HG02588 (cell line): ENCODE results near the gene HSPA1A.
A peak's percentile ranks its signal among the peaks of the same experiment; 100 is the strongest.
"Not testable (repeated sequence)": the region's sequence is repeated elsewhere in the genome, so short reads cannot be mapped to it uniquely, and the experiment has no call there.

ENCODE experiments used
- ATAC-seq: cut with Tn5 transposase; IDR thresholded peaks from one replicate; pipeline ENCODE4 v1.9.1; 2021; ENCODE audit warnings: mild to moderate bottlenecking, moderate library complexity; ENCODE audit not compliant: unreplicated experiment

The HSPA1A gene

DNA sequence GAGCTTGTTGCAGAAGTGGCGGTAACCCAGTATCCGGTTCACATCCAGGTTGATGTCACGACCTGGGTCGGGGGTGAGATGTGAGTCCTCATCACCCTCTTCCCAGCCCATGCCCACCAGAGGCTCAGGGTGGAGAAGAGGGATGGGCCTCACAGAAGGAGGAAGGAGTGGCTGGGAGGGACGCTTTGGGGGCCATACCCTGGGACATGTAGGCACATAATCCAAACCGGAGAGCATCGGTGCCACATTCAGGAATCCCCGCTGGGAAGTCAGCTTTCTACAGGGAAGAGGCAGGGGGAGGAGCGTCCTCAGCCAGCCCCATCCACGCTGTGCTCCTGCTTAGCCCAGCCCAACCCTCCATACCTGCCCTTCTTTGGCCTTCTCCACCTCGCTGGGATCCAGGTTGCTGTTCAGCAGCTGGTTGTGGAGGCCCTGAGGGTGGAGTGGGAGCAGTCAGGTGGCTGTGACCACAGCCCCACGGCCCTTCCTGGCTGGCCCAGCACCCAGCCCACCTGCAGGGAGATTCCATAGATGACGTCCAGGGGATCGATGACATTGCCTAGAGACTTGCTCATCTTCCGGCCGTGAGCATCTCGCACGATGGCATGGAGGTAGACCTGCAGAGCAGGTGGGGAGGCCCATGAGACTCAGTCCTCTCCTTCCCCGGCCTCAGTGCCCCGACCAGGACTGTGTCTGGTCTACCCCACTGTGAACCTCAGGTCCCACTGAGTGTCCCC, 34.7 kb upstream of the HSPA1A start:
- ATAC-seq: no peak

- no peak for ATAC-seq
Observed at GRCh38 chr6:31781244-31782125, 33.9 kb upstream of the HSPA1A start.

- no peak for ATAC-seq
Observed at GRCh38 chr6:31782126-31782855, 33.1 kb upstream of the HSPA1A start.

DNA sequence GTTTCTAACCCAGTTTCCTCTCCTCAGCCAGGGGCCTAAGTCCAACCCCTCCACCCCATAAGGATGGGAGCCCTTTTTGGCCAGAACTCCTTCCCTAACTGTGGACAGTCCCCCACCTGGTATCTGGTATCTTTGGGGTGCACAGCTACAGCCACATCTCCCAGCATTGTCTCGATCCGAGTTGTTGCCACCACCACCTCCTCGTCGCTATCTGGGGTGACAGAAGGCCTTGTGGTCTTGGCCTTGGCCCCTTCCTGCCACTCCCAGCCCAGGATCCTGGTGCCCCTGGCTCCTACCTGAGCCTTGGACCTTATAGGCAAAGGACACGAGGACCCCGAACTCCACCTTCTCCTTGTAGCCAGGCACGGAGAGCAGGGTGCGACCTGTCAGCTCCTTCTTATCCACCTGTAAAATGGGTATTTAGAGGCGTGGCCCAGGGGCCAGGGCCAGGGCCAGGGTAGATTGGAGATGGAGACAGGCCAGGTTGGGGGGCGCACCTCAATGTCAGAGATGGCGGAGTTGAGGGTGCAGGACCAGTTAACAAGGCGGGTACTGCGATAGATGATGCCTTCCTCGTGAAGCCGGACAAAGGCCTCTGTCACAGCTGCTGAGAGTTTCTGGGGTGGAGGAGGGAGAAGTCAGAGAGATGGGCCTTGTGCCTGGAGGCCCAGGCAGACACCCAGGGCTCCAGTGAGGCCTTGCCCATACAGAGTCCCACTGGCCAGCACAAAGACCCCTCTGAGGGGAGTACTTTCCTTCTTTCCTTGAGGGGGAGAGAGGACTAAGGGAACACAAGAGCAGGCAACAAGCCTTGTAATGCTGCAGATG, 31.0 kb upstream of the HSPA1A start:
- ATAC-seq: no peak

DNA sequence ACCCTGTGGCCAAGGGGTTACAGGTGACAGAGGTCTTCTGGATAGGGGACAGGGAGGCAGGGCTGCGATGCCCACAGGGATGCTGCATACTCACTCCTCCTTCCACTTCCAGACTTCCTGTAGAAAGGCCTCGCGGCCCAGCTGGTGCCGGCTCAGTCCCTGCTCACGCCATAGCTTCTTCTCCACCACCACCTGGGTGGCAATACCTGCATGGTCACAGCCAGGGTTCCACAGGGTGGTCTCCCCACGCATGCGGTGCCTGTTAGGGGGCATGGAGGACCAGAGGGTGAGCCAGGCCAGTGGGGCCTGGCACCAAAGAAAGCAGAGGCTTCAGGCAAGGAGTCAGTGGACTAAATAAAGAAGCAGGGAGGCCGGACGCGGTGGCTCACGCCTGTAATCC, 29.9 kb upstream of the HSPA1A start:
- no peak for ATAC-seq

GRCh38 chr6:31791324-31792089, 23.8 kb upstream of the HSPA1A start:
- ATAC-seq: no peak

DNA sequence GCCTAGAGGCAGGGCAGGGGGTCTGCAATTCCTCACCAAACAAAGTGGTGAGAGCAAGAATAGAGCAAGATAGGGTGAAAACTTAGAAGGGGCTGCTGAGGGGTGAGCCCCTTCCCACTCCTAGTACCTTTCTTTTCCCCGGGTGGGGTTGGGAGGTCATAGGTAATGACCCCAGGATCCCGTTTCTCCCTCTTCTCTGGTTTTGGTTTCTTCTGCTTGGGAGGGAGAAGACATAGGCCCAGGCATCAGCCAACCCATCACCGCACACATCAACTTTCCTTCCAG, 23.3 kb upstream of the HSPA1A start:
- ATAC-seq: no peak

- no peak for ATAC-seq
Observed at GRCh38 chr6:31792761-31793171, 22.6 kb upstream of the HSPA1A start.

DNA sequence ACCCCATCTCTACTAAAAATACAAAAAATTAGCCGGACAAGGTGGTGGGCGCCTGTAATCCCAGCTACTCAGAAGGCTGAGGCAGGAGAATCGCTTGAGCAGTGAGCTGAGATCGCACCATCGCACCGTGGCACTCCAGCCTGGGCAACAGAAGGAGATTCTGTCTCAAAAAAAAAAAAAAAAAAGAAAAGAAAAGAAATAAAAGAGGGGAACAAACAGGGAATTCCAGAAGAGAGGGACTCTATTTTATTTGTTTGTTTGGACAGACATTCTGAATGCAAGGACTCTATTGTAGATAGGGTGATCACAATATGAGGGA, 21.5 kb upstream of the HSPA1A start:
- ATAC-seq: not testable (repeated sequence)

DNA sequence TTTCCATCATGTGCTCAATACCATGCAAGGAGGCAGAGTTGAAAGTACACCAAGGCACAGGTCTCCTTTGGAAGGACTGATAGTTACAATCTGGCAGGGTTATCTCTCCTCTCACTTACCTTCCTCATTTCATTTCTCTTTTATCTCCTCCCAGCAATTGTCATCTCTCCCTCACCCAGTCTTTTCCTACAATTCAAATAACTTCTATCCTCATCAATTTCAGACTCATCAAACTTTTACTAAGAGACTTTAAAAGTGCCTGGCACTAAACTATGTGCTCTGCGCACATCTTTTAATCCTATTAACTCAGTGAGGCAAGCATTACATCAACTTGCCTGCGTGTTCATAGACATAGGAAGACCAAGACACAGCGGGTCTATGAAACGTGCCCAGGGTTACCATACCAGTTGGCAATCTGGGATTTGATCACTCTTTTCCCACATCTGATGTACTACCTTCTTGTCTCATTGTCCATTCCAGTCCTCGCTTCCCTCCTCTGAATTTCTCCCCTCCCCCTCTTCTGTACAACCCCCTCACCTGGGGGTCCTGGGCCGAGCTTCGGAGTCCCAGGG, 21.0 kb upstream of the HSPA1A start:
- no peak for ATAC-seq

DNA sequence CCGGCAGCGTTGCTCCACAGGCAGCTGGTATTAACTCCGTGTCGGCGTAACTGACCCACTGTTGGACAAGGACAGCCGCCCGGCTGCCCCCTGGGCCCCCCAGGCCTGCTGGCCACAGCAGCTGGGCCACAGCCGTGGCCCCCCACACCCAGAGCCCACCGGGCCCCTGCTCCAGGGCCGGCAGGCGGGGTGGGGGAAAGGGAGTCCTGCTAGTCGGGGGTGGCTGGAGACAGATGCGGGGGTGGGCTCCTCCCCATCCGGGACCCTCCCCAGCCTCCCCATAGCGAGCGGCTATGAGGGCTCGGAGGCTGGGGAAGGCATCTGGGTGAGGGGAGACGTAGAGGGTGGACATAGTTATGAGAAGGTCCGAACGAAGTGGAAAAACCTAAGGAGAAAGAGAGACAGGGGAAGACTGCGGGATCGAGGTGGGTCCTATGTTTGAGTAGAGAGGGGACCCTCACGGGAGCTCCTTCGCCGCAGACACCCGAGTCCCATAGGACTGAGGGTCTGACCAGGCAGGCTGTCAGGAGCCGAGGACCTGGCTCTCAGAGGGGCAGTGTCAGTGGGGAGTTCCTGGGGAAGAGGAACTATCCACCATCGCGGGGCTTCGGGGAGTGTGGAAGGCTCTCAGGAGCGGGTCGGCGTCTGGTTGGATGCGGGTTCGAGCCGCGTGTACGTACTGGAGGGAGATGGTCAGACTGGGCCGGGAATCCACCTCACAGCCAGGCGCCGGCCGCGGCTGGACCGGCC, 20.3 kb upstream of the HSPA1A start:
- peak; percentile 4 for ATAC-seq

DNA sequence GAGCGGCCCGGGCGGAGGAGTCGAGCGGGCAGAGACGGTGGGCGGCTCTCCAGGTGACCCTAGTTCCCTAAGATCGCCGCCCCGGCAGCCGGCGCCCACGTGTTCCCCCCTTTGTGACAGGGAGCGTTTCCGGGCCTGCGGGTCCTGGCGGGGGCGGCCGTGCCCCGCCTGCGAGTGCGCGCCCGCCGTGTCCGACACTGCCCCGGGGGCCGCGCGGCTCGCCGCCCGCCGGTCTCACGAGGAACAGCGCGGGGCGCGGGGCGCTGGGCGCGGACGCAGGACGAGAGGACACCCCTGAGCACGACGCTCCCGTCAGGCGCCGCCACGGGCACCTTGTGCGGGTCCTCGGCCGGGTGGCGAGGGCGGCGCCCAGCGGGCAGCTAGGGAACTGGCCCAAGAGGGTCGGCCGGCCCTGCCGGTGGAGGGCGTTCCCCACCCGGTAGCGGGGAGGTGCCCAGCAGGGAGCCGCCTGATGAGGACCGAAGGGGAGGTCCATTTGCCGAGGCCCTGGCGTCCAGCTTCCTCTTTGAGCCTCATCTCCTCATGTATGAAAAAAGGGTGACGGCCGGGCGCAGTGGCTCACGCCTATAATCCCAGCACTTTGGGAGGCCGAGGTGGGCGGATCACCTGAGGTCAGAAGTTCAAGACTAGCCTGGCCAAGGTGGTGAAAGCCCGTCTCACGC, 19.6 kb upstream of the HSPA1A start, which contains the start of gene VARS1:
TSS of gene VARS1 (minus strand) at position 137 of the 683 bp plus-strand sequence. CDS start 535 bp downstream, outside the sequence.
- ATAC-seq: peak; percentile 78

GRCh38 chr6:31796993-31797385, 18.4 kb upstream of the HSPA1A start:
- no peak for ATAC-seq

DNA sequence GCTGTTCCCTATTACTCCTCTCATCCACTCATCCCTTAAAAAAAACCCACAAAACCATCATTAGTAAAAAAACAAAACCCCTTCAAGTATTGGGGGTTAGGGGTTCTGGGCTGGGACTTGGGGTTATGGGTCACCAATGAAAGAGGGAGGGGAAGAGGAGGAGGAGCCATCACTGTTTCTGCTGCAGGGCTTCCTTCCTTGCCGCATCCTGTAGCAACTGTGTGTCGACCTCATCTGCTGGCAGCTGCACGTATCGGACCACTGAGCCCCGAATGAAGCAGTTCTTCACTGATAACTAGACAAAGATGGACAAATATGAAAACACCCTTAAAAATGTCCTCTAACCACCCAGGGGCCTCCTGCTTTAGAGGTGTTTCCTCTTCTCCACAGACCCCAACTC, 17.8 kb upstream of the HSPA1A start:
- ATAC-seq: no peak

DNA sequence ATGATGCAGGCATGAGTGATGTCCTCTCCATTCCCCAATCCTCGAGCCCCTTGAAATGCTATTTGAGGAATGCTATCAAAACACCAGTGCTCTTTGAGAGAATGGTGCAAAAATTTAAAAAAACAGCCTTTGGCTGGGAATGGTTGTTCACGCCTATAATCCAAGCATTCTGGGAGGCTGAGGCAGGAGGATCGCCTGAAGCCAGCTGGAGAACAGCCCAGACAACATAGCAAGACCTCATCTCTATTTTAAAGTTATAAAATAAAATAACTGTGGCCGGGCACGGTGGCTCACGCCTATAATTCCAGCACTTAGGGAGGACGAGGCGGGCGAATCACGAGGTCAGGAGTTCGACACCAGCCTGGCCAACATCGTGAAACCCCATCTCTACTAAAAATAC, 15.6 kb upstream of the HSPA1A start:
- ATAC-seq: no peak

DNA sequence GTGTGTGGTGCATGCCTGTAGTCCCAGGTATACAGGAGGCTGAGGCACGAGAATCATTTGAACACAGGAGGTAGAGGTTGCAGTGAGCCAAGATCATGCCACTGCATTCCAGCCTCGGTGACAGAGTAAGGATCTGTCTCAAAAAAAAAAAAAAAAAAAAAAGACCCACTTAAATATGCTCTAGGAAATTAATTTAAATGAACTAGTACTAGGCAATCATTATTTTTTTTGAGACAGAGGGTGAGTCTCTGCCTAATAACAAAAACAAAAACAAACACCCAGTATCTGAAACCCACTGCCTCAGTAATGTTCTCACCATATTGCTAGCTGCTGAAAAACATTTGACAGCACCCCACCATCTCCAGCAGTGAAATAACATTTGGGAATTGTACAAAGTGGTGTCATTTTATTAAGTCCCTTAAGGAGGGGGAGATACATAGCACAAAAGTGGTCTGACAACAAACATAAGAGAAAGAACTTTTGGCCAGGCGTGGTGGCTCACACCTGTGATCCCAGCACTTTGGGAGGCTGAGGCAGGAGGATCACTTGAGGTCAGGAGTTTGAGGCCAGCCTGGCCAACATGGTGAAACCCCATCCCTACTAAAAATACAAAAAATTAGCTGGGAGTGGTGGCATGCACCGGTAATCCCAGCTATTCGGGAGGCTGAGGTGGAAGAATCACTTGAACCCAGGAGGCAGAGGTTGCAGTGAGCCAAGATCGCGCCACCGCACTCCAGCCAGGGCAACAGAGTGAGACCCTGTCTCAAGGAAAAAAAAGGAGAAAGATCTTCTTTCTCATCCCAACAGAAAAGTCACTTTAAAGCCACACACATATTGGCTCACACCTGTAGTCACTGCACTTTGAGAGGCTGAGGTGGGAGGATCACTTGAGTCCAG, 14.1 kb upstream of the HSPA1A start:
- ATAC-seq: not testable (repeated sequence)

- ATAC-seq: peak; percentile 13
Observed at GRCh38 chr6:31805939-31806469, 9.3 kb upstream of the HSPA1A start.
